GM21619 (cell line): ENCODE measurements around the gene HNRNPH2.

Source experiments
- ATAC-seq: cut with Tn5 transposase; IDR thresholded peaks from one replicate; pipeline ENCODE4 v1.9.1; 2021; ENCODE audit not compliant: unreplicated experiment

Gene HNRNPH2, protein sequence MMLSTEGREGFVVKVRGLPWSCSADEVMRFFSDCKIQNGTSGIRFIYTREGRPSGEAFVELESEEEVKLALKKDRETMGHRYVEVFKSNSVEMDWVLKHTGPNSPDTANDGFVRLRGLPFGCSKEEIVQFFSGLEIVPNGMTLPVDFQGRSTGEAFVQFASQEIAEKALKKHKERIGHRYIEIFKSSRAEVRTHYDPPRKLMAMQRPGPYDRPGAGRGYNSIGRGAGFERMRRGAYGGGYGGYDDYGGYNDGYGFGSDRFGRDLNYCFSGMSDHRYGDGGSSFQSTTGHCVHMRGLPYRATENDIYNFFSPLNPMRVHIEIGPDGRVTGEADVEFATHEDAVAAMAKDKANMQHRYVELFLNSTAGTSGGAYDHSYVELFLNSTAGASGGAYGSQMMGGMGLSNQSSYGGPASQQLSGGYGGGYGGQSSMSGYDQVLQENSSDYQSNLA

DNA sequence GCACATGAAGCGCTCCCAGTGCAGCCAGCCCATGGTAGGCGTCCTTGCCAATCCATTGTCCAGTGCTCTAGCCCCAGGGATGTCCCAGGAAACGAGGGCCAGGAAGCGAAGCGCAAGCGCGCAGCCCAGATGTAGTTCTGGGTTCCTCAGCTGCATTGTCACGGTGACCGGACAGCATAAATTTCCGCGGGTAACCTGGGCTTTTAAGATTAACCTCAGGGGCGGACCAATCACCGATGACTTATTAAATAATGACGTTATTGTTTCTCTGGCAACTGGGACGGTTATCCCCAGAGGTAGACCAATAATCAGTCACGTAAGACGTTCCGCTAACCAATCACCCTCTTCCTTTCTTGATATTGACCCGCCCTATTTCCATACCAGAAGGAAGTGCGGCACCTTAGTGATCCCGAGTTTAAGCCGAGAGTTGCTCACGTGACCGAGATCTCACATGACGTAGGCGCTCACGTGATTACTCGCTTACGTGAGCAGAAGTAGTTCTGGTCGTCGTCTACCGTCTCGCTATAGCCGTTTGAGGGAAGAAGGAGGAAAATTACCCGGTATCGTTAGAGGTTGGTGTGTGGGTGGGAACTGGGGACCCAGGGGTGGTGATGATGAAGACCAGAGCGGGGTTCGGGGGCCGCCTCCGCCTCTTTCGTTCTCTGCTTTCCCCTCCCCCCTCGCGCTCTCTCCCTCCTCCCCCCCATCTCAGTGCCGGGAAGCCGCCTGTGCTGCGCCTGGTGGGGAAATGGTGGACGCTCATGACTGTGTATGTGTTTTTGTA lies at the start of gene HNRNPH2, which contains the start of gene GLA:
Gene HNRNPH2, plus strand, starts transcription at position 475 of the 784 bp plus-strand sequence. CDS start 3,767 bp downstream, outside the sequence.
Gene GLA, minus strand, starts transcription at position 178 of the 784 bp plus-strand sequence. Its CDS starts 22 bp downstream, at position 156.
- ATAC-seq: peak; percentile 91

- ATAC-seq: no peak
Observed at GRCh38 chrX:101359966-101360365, 48.1 kb upstream of the HNRNPH2 start.

- no peak for ATAC-seq
Observed at GRCh38 chrX:101360390-101360789, 47.6 kb upstream of the HNRNPH2 start.

- ATAC-seq: no peak
Observed at GRCh38 chrX:101362116-101362515, 45.9 kb upstream of the HNRNPH2 start.

GRCh38 chrX:101362757-101363156 lies 45.3 kb upstream of the HNRNPH2 start:
- ATAC-seq: no peak

GRCh38 chrX:101365301-101365795 lies 42.7 kb upstream of the HNRNPH2 start:
- ATAC-seq: no peak

GRCh38 chrX:101368800-101369199 lies 39.2 kb upstream of the HNRNPH2 start:
- no peak for ATAC-seq

DNA sequence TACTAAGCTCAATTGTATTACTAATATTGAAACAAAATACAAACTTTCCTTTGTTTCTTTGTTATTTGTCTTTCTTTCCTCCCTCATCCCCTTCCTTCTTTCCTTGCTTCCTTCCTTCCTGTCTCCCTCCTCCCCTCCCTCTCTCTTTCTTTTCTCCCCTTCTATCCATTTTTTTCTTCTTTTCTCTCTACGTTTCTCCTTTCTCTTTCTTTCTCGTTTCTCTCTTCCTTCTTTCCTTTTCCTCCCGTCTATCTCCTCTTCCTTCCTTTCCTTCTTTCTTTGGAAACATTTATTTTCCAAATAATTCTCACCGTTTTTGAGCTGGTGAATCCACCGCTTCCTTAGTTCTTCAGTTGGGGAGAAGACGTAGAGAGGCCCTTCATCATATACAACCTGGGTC lies 38.3 kb upstream of the HNRNPH2 start:
- ATAC-seq: no peak

GRCh38 chrX:101370888-101371504 lies 37.0 kb upstream of the HNRNPH2 start:
- peak; percentile 78 for ATAC-seq

DNA sequence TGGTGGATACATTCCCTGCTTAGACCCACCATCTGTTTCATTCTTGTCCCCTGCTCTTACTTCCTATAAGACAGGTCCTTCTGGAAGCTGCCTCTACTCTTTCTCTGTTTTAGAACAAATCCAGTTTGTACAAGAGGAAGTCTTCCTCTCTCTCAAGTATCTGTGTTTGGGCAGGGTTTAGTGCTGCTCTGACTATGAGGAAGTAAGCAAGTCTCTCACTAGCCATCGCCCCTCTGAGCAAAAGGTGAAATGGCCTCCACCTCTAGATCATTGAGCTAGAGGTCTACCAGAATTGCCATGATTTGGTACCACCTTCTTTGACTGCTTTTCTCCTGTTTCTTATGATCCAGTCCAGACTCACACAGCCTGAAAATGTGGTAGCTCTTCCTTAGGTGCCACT lies 30.5 kb upstream of the HNRNPH2 start:
- ATAC-seq: no peak

GRCh38 chrX:101383679-101384205 lies 24.3 kb upstream of the HNRNPH2 start:
- peak; percentile 71 for ATAC-seq

DNA sequence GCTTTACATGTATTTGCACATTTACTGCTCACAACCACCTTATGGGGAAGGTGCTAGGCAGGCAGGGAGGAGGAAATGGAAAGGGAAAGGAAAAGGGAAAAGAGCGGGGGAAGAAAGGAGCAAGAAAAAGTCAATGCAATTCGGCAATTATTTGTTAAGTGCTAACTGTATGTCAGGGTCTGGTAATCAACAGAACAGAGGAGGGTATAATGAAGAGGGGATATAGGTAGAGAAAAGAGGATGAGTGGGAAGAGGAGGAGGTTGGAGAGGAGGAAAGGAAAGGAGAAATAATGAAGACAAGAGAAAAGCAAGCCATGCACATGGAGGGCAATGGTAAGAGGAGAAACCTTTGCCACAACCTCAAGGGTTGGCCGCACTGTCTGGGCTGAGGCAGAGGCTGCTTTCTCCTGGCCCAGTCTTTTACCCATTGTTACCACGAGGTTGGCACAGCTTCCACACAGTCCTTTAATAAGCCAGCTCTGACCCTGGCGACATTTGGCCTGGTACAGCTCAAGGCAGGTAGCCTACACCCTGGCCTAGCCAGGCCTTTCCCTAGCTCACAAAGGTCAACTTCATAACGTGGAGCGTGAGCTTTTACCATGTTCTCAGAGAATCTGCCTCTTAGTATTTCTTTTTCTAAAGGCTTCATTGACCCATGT lies 22.9 kb upstream of the HNRNPH2 start:
- no peak for ATAC-seq

- ATAC-seq: peak; percentile 59
Observed at GRCh38 chrX:101385795-101386541, 22.1 kb upstream of the HNRNPH2 start, which contains the start of gene BTK. BTK (minus strand) TSS chrX:101386191; CDS start chrX:101375284, 10,907 bp downstream.

DNA sequence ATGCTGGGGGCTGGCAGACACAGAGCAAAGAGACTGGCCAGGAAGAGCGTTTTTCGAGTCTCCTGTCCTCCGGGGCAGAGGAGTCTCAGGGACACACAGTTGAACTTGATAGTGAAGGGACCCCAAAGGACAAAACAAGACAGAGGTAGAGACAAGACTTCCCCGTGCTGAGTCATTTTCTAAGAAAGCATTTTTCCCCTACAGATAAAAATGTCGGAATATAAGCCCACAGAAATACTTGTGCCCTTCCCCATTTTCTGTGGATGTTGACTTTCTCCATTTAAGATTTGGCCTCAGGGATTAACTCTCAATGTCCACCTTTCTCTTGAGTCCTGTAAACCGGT lies 21.5 kb upstream of the HNRNPH2 start:
- ATAC-seq: no peak

- no peak for ATAC-seq
Observed at GRCh38 chrX:101388604-101389003, 19.4 kb upstream of the HNRNPH2 start.

- ATAC-seq: peak; percentile 80
Observed at GRCh38 chrX:101390664-101391525, 17.1 kb upstream of the HNRNPH2 start, which contains the start of gene RPL36A. RPL36A (plus strand) TSS chrX:101391011; CDS start chrX:101391044, 33 bp downstream.

- no peak for ATAC-seq
Observed at GRCh38 chrX:101391831-101392230, 16.2 kb upstream of the HNRNPH2 start.

GRCh38 chrX:101393530-101394305 lies 14.3 kb upstream of the HNRNPH2 start:
- ATAC-seq: no peak
